ENCODE measurements around the gene DAPK2.

GRCh38 chr15:63874616-63875015, 171.7 kb downstream of the DAPK2 start:
- TF ChIP-seq POLR2AphosphoS5 (IDR thresholded peaks at IDR 0.05; ENCODE audit: low read depth, low read length) (no peak), POLR2A (IDR thresholded peaks at IDR 0.05; ENCODE audit: low read depth, low read length) (no peak)
